Thoracic aorta (tissue), 2 donors: ENCODE results near the gene ACOT2. TPM values are rescaled to one million over a fixed set of nuclear protein-coding genes. Genes with fewer than 3 reads are reported as not detected.
A peak's percentile ranks its signal among the peaks of the same experiment; 100 is the strongest.
"Not testable (repeated sequence)": the region's sequence is repeated elsewhere in the genome, so short reads cannot be mapped to it uniquely, and the experiment has no call there.

Experiments used
- ATAC-seq: fragments of 150-250 bp; one replicate; pipeline ENCODE4 v1.8.0; 2017; ENCODE audit warnings: low read depth; ENCODE audit not compliant: insufficient number of reproducible peaks, low FRiP score
- DNase-seq: peaks from one replicate; pipeline ENCODE4 v3.0.0-alpha.2; 2020; ENCODE audit warnings: low spot score
- H3K27ac ChIP-seq, 2 donors: fragments of 200-600 bp; sonication (generic); 1 replicate in 1 of 2; 2 replicates in 1 of 2; pipeline ENCODE4 v1.5.1; 2016; ENCODE audit warnings: mild to moderate bottlenecking in 2 of 2, moderate library complexity in 2 of 2
- H3K27me3 ChIP-seq: fragments of 200-600 bp; sonication (generic); replicated peaks from 2 replicates; pipeline ENCODE4 v1.6.0; 2016; ENCODE audit warnings: mild to moderate bottlenecking; ENCODE audit not compliant: insufficient read depth
- H3K36me3 ChIP-seq: fragments of 200-600 bp; sonication (generic); one replicate; pipeline ENCODE4 v1.5.1; 2016
- H3K4me1 ChIP-seq, 2 donors: fragments of 200-600 bp; sonication (generic); 1 replicate in 1 of 2; 2 replicates in 1 of 2; pipeline versions ENCODE4 v1.5.1 to v1.6.0; 2016; ENCODE audit warnings: low read depth in 2 of 2, mild to moderate bottlenecking in 1 of 2; ENCODE audit not compliant: control insufficient read depth in 1 of 2
- H3K4me3 ChIP-seq: fragments of 200-600 bp; sonication (generic); 2 replicates; pipeline ENCODE4 v1.5.1; 2016; ENCODE audit warnings: mild to moderate bottlenecking
- H3K9me3 ChIP-seq: fragments of 200-600 bp; sonication (generic); 2 replicates; pipeline ENCODE4 v1.5.1; 2016
- CTCF ChIP-seq: fragments of 200-600 bp; sonication (generic); IDR thresholded peaks from one replicate; pipeline ENCODE4 v1.5.1; 2019; ENCODE audit warnings: antibody characterized with exemption
- total RNA-seq, 2 donors: library from RNA; depleted of rRNA; stranded (reverse); fragments of >200 nt; gene quantifications; one replicate each; pipeline versions ENCODE4 v1.1.0 to v1.2.3, GENCODE V29; 2016

The ACOT2 gene
- total RNA-seq, 2 donors from 2014 or later: 14.0 to 44.5 TPM

- DNase-seq (no peak), ATAC-seq (no peak)
- Histone ChIP-seq H3K4me1 (peaks cover 10 to 12% of the 10 kb centered on the region in 2 donors), H3K9me3 (no peaks in the 10 kb centered on the region), H3K36me3 (no peaks in the 10 kb centered on the region), H3K27ac (peak overlapping the region; percentile 79 to 82), H3K4me3 (peak overlapping the region; percentile 88), H3K27me3 (no peaks in the 10 kb centered on the region)
- no peak for TF ChIP-seq CTCF
Measured at GRCh38 chr14:73567358-73567757, 1.7 kb upstream of the ACOT2 start.

- ATAC-seq: no peak
- Histone ChIP-seq H3K4me1 (peaks cover 10 to 12% of the 10 kb centered on the region in 2 donors), H3K9me3 (no peaks in the 10 kb centered on the region), H3K36me3 (no peaks in the 10 kb centered on the region), H3K27me3 (no peaks in the 10 kb centered on the region), H3K4me3 (peak overlapping the region; percentile 88), H3K27ac (peak overlapping the region; percentile 79 to 82)
- TF ChIP-seq CTCF: no peak
- no peak for DNase-seq
Measured at GRCh38 chr14:73567951-73568885, 795 bp upstream of the ACOT2 start.

- Histone ChIP-seq H3K4me3 (peak overlapping the region; percentile 88), H3K27ac (peak overlapping the region; percentile 79 to 82), H3K4me1 (peaks cover 10 to 12% of the 10 kb centered on the region in 2 donors)
- H3K36me3 ChIP-seq, DNase-seq, H3K27me3 ChIP-seq, H3K9me3 ChIP-seq, ATAC-seq: not testable (repeated sequence)
Measured at GRCh38 chr14:73568886-73569184, 178 bp upstream of the ACOT2 start.

- ATAC-seq: not testable (repeated sequence)
- H3K4me1 ChIP-seq: peaks cover 10 to 12% of the 10 kb centered on the region in 2 donors
- TF ChIP-seq CTCF: peak; percentile 29
Measured at GRCh38 chr14:73570913-73571312, 1.9 kb downstream of the ACOT2 start.

GRCh38 chr14:73573034-73573433 lies 4.0 kb downstream of the ACOT2 start:
- not testable (repeated sequence) for H3K4me1 ChIP-seq, H3K27me3 ChIP-seq, H3K36me3 ChIP-seq, ATAC-seq, DNase-seq, H3K9me3 ChIP-seq, H3K4me3 ChIP-seq, H3K27ac ChIP-seq

More at GRCh38 chr14:73570913-73571312, 1.9 kb downstream of the ACOT2 start:
- not testable (repeated sequence) for H3K4me3 ChIP-seq, H3K9me3 ChIP-seq, DNase-seq, H3K27me3 ChIP-seq, H3K36me3 ChIP-seq, H3K27ac ChIP-seq

- not testable (repeated sequence) for H3K4me3 ChIP-seq, H3K36me3 ChIP-seq, H3K27ac ChIP-seq, H3K4me1 ChIP-seq, ATAC-seq, DNase-seq, H3K9me3 ChIP-seq, H3K27me3 ChIP-seq
Measured at GRCh38 chr14:73573740-73574139, 4.7 kb downstream of the ACOT2 start.

GRCh38 chr14:73574251-73574650 lies 5.2 kb downstream of the ACOT2 start:
- not testable (repeated sequence) for H3K27me3 ChIP-seq, H3K36me3 ChIP-seq, H3K4me3 ChIP-seq, H3K9me3 ChIP-seq, DNase-seq, H3K4me1 ChIP-seq, H3K27ac ChIP-seq, ATAC-seq
